SIG-M5 treated with dmso at 0.1 percent for 504 hours (cell line): ENCODE measurements around the gene MRTFB.

Experiments used
- DNase-seq: peaks from one replicate; lab custom pipeline; 2025; ENCODE audit not compliant: unreplicated experiment; lab: John Stamatoyannopoulos, UW

MRTFB gene

DNA sequence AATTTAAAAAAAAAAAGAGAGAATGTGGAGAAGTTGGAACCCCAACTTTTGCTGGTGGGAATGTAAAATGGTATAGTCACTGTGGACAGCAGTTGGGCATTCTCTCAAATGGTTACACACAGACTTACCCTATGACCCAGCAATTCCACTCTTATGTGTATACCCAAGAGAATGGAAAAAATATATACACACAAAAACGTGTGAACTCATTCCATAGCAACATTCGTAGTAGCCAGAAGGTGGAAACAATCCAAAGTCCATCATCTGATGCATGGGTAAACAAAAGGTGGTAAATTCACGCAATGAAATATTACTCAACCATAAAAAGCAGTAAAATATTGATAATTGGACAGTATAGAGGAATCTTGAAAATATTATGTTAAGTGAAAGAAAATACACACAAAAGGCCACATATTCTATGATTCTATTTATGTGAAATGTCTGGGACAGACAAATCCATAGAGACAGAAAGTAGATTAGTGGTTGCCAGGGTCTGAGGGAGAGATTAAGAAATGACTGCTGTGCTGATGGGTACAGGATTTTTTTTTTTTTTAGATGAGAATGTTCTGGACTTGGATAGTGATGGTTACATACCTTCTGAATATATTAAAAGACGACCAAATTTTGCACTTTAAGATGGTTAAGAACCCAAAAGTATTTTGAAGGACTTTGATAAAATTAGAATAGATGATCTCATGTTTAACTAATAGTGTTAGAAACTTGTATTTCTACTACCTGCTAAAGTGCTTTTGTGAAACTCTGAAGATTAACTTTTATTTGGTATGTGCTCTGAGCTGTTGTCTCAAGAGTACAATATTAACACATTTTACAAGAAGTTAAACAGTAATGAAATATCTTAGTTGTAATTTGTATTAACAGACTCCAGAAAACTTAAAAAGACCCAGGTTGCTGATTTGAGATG, 60.9 kb downstream of the MRTFB start:
- no peak for DNase-seq

- DNase-seq: no peak
Measured at GRCh38 chr16:14132696-14133048, 61.6 kb downstream of the MRTFB start.

DNA sequence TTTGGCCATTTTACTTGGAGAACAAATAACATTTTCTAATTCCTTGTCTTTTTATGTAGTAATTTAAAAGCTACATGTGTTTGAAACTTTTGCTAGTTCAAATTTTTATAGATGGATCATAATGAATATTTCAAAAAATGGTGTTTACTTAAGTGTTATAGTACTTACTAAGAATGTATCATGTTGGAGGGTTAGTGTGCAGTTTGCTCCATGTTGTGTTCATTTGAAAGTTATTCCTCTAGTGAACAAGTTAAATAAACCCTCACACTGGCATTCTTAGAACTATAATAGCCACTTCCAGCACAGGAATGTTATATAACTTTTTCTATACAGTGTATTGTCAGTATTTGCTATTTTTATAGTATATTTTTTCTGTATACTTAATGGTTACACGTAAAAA, 62.8 kb downstream of the MRTFB start:
- no peak for DNase-seq

- DNase-seq: no peak
Measured at GRCh38 chr16:14135704-14136103, 64.6 kb downstream of the MRTFB start.

GRCh38 chr16:14139872-14140271, 68.8 kb downstream of the MRTFB start:
- DNase-seq: no peak

GRCh38 chr16:14140923-14141322, 69.8 kb downstream of the MRTFB start:
- no peak for DNase-seq

- DNase-seq: no peak
Measured at GRCh38 chr16:14146445-14146844, 75.3 kb downstream of the MRTFB start.

DNA sequence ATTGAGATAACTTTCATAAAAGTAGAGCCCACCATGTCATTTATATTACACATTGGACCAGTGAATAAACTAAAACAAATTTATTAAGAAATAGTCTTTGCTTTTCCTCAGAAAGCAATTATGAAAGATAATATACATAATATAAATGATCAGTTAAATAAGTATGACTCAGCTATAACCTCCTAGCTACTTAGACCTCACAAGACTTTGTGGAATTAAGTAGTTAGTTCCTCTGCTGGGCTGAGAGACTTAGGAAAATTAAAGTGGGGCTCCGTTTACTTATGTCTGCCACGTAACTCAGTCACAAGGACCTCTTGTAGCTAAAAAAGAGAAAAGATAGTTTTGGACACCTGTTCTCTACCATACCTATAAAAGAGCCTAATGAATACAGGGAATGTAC, 76.9 kb downstream of the MRTFB start:
- DNase-seq: no peak

- no peak for DNase-seq
Measured at GRCh38 chr16:14148569-14148968, 77.5 kb downstream of the MRTFB start.

- no peak for DNase-seq
Measured at GRCh38 chr16:14150796-14151195, 79.7 kb downstream of the MRTFB start.

DNA sequence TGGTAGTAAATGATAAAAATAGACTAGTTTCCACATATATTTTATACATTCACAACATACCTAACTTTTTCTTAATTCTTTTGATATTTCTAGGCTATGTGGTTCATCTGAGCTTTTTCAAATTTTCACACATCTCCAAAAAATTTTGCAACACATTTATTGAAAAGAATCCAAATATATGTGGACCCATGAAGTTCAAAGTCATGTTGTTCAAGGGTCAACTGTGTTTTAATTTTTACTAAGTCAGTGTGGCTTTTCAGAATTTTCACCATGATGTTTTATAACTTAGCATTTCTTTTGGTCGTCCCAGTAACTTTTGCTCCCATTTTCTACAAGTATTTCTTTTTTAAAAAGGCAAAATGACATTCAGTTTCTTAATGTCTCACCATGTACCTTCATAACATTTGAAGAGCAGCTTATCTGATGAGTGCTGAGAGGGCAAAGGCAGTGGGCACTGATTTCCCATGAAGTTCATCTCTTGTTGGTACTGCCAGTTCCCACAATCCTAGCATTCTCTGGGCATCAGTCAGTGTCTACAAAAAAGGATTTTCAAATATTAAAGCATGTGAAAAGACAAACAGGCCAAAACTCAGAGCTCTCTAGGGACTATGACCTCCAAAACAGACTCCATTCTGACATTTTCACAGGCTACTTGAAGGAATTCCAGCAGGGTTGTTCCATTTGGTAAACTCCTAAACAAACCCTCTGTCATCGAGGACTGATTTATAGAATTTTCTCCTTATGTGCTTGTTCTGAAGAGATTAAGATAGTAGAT, 80.3 kb downstream of the MRTFB start:
- no peak for DNase-seq

GRCh38 chr16:14155572-14156190, 84.6 kb downstream of the MRTFB start:
- no peak for DNase-seq

GRCh38 chr16:14164916-14165662, 94.0 kb downstream of the MRTFB start:
- no peak for DNase-seq

GRCh38 chr16:14168146-14168545, 97.0 kb downstream of the MRTFB start:
- peak; percentile 12 for DNase-seq

DNA sequence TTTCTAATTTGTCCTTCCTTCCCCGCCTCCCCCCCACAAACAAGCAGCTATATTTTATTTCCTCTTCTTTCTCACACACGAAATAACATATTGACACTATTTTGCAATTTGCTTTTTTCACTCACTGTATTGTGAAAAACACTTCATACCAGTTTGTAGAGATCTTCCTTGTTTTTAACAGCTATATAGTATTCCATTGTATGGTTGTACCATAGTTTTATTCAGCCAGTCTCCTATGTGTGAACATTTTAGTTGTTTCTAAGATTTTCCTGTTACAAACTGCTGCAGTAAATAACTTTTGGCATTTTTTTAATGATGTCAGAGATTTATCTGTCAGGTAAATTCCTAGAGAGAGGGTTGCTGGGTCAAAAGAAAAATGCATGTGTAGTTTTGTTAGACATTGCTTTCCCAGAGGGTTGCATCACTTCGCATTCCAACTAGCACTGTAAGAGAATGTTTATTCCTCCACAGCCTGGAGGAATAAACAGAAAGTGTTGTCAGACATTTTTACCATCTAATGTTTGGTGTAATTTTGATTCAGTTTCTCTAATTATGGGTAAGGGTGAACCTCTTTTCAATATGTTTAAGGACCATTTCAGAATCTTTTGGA, 101.2 kb downstream of the MRTFB start:
- peak; percentile 36 for DNase-seq

- DNase-seq: no peak
Measured at GRCh38 chr16:14175086-14175485, 104.0 kb downstream of the MRTFB start.

DNA sequence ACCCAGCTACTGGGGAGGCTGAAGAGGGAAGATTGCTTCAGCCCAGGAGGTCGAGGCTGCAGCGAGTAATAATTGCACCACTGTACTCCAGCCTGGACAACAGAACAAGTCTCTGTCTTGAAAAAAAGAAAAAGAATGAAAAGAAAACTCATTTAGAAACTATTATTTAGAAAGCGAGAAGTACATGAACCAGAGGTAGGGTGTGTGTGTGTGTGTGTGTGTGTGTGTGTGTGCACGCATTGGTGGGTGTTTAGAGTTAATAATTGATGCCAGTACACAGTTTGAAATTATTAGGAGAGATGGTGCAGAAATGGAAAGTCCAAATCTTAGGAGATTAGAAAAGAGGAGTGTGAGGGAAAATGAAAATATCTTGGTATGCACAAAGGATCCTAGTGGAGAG, 106.6 kb downstream of the MRTFB start:
- no peak for DNase-seq

GRCh38 chr16:14179116-14179515, 108.0 kb downstream of the MRTFB start:
- no peak for DNase-seq

DNA sequence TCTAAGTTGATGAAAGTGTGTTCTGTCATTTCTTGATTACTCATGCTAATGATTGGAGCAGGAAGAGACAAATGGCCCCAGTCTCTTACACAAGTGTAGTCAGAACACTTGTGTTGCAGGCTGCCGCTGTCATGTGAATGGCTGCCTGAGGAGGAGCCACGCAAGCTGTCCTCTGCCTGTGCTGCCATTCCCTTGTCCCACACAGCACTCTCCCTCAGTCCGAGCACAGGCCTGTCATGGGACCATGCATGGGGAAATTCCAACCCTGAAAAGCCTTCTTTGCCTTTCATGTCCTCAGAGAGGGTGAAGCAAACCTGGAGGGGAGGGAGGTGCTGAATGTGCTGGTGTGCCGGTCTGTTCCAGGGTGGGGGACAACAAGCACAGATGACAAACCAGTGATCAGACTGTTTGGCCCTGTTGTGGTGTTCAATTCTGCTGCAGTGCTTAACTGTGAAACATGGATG, 109.4 kb downstream of the MRTFB start:
- DNase-seq: no peak

DNA sequence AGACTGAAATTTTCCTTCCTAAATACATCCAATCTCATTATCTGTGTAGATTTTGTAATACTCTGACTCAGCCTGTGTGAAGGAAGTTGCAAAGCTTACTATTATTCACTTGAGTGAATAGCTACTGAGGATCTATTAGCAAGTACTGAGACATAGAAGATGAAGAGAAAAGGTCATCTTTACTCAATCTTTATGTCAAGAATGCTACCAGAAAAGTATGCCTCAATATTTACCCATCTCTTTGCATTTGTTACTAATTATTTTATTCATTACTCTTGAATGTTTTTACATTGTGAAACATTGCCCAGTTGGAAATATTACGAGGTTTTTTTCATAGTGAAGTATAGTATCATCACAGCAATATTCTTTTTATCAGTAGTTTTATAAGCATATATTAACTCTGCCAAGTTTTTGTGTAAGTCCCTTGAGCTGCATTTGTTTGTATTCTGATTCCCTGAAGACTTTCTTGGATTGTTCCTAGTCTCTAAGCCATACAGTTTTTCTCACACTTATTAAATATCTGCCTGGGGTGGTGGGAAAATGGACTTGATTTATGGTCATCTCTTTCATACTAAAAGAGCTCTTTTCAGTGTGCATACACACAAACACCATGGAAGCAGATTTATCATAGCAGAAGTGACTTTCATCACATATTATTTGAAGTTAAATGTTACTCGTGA, 110.4 kb downstream of the MRTFB start:
- DNase-seq: peak; percentile 67
